Measurements from ENCODE around the gene ARFGAP1.

Gene ARFGAP1

DNA sequence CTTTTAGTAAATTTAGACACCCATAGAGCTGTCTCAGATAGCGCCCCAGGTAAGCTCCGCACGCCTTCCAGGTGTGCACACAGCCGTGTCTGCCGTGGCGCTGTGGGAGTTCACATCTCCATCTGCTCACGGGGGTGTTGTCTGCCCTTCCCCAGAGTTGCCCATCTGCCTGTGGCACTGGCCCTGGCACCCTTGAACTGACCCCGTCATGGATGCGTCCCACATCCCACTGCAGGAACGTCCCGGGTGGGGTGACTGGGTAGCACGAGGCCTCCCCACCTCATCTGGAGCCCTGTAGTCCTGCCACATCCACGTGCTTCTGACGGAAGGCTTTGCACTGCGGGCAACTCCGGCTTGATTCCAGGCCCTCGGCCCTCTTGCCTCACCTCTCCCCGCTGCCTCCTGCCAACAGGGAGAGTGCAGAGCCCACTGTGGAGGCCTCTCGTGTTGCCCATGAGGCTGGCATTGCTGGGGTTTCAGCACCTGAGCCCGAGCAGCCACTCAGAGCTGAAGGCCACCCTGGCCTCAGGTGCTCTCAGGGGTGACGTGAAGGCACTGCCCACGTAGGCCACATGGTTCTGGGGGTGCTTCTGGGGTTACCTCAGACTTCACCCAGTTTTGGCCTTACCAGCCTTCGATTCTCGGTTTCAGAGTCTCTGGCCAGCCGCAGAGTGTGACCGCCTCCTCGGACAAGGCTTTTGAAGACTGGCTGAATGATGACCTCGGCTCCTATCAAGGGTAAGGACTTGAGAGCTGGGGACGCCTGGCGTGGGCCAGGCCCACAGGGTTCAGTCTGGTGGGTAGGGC lies 5.1 kb downstream of the ARFGAP1 start:
- in situ Hi-C loops (cut with MboI; ENCODE audit: low sequenced_read_pairs): no loop called here

DNA sequence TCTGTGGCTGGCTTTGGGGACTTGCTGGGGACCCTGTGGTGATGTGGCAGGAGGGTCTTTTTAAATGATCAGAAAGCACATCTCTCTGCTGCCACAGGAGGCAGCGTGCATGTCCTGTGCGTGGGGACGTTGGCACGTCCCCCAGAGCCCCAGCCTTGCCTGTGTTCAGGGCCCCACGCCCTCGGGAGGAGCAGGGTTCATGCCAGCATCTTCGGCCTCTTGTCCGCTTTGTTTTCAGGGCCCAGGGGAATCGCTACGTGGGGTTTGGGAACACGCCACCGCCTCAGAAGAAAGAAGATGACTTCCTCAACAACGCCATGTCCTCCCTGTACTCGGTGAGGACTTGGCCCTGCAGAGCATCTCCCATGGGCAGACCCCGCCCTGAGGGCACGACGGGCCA lies 6.0 kb downstream of the ARFGAP1 start:
- in situ Hi-C loops (cut with MboI; ENCODE audit: low sequenced_read_pairs): no loop called here

DNA sequence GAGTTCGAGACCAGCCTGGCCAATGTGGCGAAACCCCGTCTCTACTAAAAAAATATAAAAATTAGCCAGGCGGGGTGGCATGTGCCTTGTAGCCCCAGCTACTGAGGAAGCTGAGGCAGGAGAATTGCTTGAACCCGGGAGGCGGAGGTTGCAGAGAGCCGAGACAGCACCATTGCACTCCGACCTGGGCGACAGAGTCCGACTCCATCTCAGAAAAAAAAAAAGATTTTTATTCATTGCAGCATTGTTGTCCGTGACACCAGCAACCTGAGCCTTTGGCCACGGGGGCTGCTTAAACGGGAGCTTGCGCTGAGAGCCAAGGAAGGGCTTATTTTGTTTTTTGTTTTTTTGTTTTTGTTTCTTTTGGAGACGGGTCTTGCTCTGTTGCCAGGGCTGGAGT lies 7.3 kb downstream of the ARFGAP1 start:
- in situ Hi-C loops (cut with MboI; ENCODE audit: low sequenced_read_pairs): no loop called here

DNA sequence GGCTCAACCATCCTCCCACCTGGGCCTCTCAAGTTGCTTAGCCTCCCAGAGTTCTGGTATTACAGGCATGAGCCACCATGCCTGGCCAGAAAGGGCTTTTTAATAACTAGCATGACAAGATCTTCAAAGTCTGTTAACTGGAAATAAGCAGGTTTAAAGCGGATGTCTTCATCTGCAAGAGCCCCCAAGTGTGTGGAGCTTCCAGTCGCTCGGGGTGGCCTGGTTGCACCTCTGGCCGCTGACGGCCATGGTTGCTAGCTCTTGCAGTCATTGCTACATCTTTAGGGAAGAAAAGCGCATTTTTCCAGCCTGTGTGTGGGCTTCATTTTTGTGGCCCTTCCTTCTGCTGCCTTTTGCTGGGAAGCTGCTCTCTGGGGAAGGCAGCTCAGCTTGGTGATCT lies 7.8 kb downstream of the ARFGAP1 start:
- in situ Hi-C loops (cut with MboI; ENCODE audit: low sequenced_read_pairs): no loop called here

DNA sequence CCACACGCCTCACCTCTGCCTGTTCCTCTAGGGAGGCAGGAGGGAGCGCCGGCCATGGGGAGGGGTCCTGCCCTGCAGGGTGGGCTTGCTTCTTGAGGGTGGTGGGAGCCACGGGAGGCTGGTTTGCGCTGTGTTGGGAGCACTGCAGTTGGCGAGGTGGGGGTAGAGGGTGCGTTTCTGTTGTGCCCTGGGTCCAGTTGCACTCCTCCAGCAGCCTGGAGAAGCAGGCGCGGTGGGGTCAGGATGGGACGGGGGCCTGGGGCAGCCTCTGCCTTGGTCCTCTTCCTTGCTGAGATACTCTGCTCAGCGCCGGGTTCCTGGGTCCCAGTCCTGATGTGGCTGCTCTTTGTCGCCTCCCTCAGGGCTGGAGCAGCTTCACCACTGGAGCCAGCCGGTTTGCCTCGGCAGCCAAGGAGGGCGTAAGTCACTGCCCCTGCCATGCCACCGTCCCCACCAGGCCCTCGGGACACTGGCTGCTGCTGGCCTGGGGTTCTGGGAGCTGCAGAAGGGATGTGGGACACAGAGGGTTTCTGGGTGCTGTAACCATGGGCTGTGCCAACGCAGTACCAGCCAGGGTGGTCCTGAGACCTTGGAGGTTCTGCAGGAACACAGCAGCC lies 8.4 kb downstream of the ARFGAP1 start:
- in situ Hi-C loops (cut with MboI; ENCODE audit: low sequenced_read_pairs): no loop called here

DNA sequence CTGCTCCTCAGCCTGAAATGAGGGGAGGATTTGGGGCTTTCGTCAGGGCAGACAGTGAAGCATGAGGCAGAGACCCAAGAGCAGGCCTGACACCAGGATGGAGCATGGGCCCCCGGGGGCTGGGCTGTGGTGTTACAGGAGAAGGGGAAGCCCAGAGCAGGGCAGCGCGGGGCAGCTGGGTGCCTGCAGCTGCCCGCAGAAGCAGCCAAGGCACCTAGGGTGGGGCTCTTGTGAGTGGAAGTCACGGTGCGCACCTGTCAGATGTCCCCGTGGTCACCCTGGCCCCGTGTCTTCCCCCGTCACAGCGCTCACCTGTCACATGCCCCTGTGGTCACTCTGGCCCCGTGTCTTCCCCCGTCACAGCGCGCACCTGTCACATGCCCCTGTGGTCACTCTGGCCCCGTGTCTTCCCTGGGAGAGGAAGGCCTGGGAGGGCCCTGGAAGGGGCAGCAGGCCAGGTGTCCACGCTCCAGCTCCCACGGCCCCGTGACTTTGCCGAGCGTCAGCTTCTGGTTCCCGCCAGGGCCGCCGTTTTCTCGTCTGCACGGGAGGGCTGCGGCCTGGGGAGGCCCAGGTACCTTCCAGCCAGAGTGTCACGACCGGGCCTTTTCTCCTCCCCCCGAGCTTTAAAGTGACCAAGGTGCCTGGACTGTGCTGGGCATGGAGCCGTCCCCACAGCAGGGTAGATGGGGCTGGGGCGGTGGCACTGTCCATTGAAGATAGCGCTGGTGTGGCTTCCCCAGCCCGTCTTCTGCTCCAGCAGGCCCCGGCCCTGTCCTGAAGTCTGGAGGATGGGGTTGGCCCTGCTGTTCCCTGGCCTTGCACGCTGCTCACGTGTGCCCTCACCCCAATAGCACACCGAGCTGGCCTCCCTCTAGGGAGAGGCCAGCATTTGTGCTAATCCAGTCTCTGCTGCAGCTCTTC lies 9.4 kb downstream of the ARFGAP1 start:
- in situ Hi-C loops (cut with MboI; ENCODE audit: low sequenced_read_pairs): no loop called here

DNA sequence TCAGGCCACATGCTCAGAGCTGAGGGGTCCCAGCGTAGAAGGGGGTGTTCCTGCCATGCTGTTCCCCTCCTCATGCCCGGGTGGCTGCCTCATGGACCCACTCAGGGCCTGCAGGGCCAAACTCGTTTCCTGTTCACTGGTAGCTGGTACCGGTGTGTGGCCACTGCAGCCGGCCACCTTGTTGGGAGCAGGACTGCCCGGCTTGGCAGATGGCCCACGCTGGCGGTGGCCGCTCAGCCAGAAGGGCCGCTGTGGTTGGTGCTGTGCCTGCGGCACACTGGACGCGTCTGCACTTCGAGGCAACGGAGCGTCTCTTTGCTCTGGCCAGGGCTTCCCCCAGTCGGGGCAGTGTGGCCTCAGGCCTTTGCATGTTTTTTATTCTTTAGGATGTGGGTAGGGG lies 10.3 kb downstream of the ARFGAP1 start:
- in situ Hi-C loops (cut with MboI; ENCODE audit: low sequenced_read_pairs): no loop called here

DNA sequence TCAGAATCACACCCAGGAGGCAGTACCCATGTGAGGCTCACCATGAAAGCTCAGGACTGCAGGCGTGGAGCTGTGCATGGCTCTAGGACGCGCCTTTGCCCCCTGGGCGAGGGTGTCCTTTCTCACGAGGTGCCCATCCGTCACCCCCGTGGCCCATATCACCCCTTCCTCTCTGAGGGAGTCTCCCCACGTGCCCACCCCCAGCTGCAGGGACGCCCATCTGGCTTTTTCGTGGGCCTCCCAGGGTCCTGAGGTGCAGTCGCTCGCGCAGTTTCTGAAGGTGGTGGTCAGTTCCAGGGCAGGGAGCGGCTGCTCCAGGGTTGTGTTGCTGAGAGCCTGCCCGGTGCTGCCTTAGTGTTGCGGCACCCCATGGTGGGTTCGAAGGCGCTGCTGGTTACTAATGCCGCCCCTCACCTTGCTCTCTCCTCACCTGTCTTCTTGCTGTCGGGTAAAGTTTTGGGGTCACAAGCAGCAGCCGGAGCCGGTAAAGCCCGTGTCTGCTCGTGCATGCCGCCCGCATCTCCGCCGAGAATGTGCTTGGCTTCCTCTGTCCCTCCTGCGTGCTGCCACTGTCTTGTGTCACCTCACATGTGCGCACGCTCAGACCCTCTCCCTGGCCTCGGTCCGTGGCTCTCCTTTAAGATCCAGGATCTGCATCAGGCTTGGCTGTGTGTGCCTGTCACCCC lies 10.9 kb downstream of the ARFGAP1 start:
- in situ Hi-C loops (cut with MboI; ENCODE audit: low sequenced_read_pairs): no loop called here

DNA sequence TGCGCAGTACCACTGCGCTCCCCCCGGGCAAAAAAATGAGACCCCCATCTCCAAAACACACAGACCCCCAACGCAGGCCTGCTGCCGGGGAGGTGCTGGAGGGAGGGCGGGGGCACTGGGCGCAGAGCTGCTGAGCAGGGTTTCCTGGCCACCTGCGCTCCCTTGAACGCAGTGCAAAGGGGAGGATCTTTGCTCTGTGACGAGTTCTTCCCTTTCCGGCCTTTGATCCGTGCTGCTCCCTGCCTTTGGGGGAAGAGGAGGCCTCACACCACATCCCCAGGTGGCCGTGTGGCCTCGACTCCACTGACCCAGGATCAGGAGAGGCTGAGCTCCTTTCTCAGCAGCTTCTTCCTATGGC lies 11.4 kb downstream of the ARFGAP1 start:
- in situ Hi-C loops (cut with MboI; ENCODE audit: low sequenced_read_pairs): no loop called here

DNA sequence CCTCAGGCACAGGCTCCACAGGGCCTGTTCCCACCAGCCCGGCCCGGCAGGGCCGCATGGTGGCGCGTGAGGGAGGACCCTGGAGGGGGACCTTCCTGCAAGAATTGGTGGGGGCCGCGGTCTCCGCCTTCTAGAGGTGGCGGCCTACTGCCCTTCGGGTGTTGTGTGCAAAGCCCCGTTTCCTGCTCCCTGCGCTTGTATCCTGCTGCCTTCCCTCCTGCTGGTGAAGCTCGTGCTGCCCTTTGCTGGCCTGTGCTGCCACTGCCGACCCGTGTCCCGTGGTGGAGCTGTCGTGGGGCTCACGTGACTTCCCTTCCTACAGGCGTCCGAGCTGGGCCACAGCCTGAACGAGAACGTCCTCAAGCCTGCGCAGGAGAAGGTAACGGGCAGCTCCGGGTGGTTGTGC lies 11.9 kb downstream of the ARFGAP1 start:
- in situ Hi-C loops (cut with MboI; ENCODE audit: low sequenced_read_pairs): no loop called here

DNA sequence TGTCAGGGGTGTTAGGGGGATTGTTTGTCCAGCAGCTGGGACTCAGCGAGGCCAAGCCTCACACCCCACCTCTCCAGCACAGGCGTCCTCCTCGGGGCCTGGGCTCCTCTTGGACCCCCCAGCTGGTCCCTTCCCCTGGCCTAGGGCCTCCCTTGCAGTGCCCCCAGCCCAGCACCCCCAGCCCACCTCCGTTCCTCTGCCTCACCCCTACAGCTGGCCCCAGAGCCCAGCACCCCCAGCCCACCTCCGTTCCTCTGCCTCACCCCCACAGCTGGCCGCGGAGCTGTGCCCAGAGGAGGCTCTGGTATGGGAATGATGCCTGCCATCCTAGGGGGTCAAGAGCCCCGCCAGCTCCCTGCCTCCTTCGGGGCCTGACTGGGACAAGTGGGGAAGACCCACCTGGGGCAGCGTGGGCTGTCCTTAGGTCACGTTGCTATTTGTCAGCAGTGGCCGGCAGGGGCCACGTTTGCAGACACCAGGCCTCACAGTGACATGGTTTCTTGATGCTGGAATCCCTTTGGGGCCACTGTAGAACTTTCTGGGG lies 12.4 kb downstream of the ARFGAP1 start:
- in situ Hi-C loops (cut with MboI; ENCODE audit: low sequenced_read_pairs): no loop called here

DNA sequence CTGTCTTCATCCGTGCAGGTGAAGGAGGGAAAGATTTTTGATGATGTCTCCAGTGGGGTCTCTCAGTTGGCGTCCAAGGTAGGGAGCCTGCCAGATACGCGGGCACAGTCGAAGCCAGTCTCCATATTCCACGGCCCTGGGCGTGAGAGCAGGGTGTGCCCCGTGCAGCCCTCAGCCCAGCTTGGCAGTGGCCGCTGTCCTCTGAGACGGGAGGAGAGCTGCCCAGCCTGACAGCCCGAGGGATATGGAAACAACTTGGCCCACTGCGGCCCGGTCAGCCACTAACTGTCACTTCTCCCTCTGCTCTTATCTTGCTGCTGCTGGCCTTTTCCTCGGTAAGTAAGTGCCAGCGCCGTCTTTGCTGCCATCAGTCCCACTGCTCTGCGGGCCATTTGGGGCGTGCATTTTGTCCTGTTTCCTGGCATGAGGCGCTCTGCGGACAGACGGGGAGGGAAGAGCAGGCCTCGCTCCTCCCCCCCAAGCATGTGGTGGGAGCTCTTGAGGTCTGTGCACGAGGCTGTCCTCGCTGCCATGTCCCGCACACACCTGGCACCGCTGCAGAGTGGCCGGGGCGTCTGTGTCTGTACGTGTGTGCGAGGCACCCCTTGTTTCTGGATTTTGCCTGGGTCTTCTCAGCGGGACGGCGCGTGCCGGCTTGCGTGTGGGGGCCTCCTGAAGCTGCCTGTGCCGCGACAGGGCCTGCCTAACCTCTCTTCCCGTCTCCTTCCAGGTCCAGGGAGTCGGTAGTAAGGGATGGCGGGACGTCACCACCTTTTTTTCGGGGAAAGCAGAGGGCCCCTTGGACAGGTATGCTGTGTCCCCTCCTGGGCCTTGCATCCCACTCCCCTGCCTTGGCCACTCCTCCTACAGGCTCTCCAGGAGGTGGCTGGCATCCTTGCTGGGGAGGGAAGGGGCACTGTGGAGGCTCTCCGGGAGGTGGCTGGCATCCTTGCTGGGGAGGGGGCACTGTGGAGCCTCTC lies 13.3 kb downstream of the ARFGAP1 start:
- in situ Hi-C loops (cut with MboI; ENCODE audit: low sequenced_read_pairs): no loop called here

DNA sequence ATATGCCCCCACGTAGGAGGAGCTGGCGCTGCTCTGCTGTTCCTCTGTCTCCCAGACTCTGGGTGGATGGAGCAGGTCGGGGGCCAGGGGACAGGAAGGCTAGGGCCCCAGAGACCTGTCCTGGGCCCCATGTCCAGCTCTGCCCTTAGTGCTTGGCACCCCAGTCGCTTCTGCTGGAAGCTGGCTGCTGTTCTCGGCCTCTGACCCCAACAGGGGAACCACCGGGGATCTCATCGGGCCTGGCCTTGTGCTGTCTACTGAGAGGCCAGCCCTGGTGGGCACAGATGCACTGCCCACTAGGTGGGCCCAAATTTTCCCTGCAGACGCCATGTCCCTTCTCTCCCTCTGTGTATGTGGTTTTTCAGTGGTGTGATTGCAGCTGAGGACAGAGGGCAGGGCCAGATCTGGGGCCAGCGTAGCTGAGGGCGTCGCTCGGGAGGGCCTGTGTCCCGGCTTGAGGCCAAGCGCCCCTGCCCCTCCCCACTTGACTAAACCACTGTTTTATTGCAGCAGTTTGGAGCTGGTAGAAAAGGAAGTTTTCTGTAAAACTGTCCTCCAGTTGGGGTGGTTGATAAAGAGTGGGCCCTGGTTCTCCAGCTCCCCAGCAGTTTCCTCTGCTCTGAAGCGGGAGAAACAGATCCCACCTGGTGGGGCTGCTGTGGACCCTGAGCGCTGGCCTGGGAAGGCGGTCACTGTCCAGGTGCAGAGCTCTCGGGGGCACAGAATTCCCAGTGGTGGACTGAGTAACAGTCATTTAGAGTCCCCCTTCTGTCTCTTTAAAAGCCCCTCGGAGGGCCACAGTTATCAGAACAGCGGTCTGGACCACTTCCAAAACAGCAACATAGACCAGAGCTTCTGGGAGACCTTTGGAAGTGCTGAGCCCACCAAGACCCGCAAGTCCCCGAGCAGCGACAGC lies 14.4 kb downstream of the ARFGAP1 start:
- in situ Hi-C loops (cut with MboI; ENCODE audit: low sequenced_read_pairs): no loop called here

DNA sequence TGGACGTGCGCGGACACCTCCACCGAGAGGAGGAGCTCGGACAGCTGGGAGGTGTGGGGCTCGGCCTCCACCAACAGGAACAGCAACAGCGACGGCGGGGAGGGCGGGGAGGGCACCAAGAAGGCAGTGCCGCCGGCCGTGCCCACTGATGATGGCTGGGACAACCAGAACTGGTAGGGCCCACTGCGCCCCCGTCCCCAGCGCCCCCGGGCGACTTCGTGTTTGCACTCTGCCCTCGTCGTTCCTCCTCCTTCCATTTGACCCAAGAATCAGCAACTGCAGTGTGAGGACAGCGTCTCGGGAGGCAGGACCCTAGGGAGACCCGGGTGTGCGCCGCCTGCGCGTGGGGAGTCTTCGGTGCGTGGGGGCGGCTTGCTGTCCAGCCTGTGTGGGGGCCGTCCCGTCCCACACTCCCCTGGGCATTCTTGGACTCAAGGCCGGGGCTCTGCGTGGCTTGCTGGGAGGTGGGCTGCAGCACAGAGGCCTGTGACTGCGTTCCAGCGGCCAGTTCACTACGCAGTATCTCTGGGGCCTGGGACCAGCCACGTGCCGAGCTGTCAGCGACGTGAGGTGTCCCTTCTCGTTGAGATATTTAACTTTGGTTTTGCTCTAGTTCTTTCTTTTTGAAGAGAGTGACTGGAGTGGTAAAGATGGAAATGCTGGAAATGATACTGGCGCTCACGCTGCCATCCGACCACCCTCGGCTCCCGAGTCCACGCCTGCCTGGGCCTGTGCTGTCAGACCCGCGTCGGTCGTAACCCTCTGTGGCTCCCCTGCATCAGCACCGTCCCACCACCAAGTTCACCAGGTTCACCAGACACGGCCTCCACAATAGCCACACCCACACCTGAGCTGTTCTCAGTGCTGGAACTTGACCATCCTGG lies 15.3 kb downstream of the ARFGAP1 start:
- in situ Hi-C loops (cut with MboI; ENCODE audit: low sequenced_read_pairs): no loop called here

DNA sequence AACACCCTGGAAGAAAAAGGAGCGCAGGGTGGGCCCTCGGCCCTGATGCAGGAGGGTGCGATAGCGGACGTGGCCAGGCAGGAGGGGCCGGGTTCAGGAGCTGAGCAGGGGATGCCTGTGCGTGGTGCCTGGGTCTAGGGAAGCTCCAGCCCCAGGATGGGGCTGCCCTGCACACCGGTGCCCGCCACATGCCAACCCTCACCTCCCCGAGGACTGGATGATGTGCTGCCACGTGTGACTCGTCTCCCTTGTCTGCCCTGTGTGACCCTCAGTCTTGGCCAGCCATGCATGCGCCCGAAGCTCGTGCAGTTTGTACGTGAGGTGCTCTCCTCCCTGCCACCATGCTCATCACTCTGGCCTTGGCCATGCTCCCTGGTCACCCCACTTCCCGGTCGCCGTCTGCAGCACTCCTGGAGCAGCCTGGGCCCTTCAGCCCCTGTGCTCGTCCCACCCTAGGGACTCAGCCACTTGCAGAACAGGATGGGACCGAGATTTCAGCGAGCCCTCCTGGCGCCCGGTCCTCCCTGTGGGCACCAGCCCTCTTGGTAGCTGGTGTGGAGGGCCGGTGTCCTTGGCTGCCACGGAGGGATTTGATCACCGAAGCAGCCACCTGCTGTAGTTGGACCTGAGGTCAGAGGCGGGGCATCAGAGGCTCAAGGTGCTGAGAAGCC lies 16.1 kb downstream of the ARFGAP1 start:
- in situ Hi-C loops (cut with MboI; ENCODE audit: low sequenced_read_pairs): no loop called here

DNA sequence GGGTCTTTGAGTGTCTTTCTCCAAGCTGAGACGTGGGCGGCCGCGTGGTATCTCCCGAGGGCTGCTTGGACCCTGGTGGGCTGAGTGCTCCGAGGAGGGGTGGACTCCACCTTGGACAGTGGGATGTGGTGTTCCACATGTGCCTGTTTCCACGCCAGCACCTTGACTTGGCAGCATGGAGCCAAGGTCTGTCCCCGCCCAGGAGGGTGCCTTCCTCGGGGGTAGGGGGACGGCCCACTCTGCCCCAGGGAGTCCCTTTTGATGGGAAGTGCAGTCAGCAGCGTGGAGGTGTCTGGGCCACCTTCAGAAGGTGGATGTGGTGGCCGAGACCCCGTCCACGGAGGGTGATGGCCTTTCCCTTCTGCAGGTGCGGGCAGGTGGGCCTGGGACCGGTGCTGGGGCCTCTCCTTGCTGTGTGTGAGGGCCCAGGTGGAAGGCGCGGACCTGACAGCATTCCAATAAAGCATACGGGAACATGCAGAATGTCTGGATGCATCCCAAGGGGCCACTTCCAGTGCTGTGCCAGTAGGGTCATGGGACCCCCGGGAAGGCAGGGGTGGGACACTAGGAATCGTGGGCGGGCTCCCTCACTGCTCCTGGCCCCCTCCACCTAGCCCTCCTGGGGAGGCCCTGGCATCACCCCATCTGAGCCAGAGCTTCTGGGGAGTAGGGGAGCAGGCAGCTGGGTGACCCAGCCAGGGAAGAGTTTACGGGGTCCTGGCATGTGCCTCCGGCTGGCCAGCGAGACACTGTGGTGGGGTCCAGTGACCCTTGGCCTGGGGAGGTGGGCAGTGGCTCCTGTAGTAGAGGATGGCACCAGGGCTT lies 16.9 kb downstream of the ARFGAP1 start:
- in situ Hi-C loops (cut with MboI; ENCODE audit: low sequenced_read_pairs): no loop called here

Data from hTERT RPE-1 (cell line).